SW480 (cell line): Measurements from ENCODE around the gene PCMTD2.

ENCODE experiments used
- DNase-seq: peaks from one replicate; pipeline ENCODE4 v3.0.0-alpha.2; 2016; ENCODE audit warnings: low spot score

The PCMTD2 gene

DNA sequence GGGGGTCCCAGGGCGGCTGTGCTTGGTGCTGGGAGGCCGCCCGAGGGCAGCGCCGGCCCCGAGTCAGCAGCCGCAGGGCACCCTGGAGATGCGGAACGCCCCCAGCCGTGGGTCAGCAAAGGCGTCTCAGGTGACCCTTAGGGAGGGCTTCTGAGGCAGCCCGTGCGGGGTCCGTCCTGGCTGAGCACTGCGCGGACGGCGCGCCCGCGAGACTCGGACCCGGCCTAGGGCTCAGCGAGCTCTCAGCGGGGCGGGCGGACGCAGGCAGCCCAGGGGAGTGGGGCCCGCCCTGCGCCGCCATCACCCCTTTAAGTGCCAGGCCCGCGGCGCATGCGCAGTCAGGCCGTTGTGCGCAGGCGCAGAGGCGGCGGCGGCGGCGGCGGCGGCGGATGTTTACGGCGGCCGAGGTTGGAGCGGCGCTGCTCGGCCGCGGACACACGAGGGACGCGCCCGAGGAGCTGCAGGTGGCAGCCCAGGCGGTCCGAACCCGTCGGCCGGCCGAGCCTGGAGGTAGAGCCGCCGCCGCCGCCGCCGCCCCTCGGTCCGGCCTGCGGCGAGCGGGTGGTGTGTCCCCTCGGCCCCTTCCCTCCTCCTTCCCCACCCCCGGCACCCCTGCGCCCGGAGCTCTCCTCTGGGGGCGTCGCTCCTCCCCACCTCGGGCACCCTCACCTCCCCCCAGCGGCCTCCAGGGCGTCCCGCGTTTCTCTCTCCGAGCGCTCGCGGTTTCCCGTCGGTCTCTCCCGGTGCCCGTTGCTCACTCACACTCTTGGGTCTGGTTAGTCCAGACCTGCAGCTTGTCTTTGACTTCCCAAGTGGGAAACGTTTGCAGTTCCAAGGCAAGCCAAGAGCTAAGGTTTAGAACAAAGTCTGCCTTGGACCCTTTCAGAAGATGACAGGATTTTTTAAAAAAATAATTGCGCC is at the start of gene PCMTD2:
TSS of gene PCMTD2 (plus strand) at position 388 of the 921 bp plus-strand sequence. CDS start 4,218 bp downstream, outside the sequence.
- peak; percentile 90 for DNase-seq

DNA sequence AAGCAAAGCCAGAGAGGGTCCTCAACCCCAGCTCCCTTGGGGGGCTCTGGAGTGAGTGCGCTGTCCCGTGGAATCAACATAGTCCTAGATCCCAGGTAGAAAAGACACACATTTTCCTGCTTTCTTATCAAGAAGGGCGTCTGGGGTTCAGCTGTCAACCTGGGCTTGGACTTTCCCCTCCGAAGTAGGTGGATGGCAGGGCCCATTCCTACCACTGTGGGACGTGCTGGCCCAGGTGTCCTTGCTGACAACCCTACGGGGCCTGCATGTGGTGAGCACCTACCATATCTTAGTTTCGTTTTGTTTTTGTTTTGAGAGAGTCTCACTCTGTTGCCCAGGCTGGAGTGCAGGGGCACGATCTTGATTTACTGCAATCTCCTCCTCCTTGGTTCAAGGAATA is 48.9 kb upstream of the PCMTD2 start:
- no peak for DNase-seq

DNA sequence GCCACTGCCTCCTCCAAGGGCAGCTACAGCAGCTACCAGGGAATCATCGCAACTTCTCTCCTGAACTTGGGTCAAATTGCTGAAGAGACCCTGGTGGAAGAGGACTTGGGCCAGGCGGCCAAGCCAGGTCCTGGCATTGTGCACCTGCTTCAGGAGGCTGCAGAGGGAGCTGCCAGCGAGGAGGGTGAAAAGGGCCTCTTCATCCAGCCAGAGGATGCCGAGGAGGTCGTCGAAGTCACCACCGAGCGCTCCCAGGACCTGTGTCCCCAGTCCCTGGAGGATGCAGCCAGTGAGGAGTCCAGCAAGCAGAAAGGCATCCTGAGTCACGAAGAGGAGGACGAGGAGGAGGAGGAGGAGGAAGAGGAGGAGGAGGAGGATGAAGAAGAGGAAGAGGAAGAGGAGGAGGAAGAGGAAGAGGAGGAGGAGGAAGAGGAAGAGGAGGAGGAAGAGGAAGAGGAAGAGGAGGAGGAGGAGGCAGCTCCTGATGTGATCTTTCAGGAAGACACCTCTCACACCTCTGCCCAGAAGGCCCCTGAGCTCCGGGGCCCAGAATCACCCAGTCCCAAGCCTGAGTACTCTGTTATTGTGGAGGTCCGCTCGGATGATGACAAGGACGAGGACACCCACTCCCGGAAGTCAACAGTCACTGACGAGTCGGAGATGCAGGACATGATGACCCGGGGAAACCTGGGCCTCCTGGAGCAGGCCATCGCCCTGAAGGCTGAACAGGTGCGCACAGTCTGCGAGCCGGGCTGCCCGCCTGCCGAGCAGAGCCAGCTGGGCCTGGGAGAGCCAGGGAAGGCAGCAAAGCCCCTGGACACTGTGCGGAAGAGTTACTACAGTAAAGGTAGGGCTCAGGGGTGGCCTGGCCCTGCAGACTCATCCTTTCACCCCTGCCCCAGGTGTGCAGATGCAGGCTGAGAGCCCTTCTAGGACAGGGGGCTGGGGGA is 47.6 kb upstream of the PCMTD2 start:
- DNase-seq = no peak

DNA sequence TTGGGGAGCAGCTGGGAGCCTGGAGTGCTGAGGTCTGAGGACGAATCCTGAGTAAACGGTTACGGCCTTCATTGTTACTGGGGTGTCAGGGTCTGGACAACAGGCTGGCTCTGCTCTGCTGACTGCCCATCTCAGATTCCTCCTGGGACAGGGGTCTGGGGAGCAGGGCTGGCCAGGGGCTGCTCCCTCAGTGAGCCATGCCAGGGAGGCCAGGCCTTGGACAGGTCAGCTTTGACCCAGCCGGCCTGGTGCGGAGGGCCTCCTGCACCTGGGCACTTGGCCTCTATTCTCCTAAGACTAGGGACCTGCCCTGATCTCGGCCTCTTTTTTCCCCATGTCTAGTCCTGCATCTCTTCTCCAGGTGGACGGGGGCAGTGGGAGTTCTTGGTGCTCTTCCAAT is 46.4 kb upstream of the PCMTD2 start:
- no peak for DNase-seq

DNA sequence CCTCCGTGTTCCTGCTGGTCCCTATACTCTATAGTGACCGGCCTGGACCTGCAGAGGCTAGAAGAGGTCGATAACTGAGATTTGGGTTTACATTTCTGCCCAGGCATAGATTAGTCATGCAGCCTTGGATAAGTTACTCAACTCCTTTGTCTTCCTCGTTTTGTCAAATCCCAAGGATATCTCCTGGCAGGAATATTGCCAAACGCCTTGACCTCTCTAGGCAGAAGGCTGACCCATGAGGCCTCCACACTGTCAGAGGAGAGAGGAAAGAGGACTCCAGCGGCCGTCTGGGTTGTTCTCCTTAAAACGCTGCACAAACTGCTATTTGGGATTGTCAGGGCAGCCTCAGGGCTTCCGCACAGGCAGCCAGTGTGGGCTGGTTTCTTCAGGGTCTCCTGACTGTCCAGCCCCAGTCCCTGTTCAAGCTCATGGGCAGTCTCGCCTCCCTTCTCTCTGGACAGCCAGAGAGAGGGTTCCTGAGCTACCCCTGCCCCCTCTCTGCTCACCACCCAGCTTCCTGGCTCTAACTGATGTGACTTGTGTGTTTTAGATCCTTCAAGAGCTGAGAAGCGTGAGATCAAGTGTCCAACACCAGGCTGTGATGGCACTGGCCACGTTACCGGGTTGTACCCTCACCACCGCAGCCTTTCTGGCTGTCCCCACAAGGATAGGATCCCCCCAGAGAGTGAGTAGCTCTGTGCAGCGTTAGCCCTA is 44.7 kb upstream of the PCMTD2 start:
- DNase-seq = no peak

DNA sequence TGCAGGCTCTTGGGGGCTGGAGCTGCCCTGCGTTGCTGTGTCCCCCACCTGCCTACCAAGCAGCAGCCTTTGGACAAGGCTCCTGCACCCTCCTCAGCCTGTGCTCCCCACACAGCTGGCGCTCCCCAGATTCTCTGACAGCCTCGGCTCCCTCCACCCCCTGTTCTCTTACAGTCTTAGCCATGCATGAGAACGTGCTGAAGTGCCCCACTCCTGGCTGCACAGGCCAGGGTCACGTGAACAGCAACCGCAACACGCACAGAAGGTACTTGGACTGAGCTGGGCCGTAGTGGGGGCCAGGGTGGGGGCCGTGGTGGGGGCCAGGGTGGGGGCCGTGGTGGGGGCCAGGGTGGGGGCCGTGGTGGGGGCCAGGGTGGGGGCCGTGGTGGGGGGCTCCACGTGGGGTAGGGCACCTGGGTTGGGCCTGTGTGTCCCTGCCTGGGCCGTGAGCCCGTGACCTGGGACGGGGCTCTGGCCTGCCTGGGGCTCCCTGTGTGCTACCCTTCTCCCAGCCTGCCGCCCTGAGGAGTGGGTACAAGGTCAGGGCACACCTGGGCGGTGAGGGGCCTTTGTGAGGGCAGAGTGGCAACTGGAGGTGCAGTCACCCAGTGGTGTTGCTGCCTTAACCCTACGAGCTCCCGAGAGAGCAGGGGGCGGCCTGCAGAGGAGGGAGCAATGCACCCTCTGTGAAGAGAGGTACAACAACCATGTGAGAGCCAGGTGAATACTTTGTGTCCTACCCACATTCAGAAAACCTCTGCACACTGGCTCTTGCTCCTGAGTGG is 43.5 kb upstream of the PCMTD2 start:
- DNase-seq = no peak

DNA sequence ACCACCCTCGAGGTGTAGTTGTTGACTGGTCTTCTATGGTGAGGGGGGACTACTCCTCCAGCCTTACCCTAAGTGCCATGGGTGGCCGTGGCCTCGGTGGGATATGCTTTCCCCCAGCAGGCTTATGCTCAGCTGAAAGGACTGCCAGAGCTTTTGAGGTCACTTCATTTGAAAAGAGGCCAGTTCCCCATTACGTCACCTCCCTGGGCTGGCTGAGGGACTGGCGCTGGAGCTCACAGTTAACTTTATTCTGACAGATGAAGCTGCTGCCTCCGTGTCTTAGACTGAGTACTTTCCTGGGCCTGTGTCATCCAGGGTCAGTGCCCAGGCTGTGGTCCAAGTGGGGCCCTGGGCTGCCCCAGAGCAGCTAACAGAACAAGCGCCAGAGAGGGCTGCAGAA is 42.8 kb upstream of the PCMTD2 start:
- no peak for DNase-seq

DNA sequence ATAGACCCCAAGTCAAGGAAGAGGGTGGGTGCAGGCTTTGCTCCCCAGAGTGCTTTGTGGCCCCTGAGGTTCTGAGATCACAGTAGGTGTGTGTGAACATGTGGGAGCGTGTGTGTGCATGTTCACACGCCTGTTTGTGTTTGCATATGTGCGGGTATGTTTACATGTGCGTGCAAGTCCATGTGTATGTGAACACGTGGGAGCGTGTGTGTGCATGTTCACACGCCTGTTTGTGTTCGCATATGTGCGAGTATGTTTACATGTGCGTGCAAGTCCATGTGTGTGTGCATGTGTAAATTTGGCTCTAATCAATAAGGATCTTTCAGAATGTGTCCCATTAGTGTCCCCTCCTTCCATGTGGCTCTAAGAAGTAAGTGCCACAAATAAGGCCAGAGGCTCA is 41.4 kb upstream of the PCMTD2 start:
- DNase-seq = no peak

DNA sequence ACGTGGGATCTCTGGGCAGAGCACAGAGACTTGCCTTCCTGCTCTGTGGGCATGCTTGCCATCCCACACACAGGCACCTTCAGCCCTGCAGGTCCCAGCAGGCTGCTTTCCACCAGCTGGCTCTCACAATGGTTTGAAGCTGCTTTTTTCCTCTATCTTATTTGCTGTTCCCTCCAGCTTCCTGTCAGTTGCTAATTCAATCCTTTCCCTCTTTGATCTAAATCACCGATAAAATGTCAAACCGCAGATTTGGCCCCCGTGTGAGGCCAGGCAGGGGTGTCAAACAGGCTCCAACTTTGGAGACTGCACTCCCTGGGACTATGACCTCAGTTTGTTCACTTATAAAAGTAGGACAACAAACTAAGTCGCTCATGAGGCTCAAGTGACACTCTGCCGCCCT is 40.6 kb upstream of the PCMTD2 start:
- DNase-seq = peak; percentile 68

DNA sequence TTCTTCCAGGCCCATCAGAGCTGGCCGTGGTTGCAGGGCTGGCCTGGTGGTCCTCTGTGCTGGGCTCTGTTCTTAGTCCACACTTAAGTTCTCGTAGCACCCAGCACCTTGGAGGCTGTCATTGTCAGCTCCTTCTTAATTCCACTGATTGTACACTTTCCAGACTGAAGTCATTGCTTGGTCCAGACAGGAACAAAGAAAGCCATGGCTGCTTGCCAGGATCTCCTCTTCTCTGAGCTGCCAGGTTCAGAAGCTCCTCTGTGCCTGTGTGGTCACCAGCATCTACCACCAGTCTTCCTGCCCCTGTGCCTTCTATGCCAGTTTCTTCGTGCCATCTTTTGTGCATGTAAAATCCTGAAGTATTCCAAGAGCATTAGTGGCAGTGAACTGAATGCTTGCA is 39.5 kb upstream of the PCMTD2 start:
- DNase-seq = no peak

DNA sequence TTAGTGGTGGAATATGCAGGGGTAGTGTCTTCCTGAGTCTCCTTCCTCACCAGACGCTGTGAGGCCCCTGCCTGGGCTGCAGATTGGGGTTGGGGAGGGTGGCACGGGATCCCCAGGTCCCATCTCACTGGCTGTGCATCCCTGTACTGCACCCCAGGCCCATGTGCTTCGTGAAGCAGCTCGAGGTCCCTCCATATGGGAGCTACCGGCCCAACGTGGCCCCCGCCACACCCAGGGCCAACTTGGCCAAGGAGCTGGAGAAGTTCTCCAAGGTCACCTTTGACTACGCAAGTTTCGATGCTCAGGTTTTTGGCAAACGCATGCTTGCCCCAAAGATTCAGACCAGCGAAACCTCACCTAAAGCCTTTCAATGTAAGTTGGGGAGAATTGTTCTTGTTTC is 38.6 kb upstream of the PCMTD2 start:
- no peak for DNase-seq

DNA sequence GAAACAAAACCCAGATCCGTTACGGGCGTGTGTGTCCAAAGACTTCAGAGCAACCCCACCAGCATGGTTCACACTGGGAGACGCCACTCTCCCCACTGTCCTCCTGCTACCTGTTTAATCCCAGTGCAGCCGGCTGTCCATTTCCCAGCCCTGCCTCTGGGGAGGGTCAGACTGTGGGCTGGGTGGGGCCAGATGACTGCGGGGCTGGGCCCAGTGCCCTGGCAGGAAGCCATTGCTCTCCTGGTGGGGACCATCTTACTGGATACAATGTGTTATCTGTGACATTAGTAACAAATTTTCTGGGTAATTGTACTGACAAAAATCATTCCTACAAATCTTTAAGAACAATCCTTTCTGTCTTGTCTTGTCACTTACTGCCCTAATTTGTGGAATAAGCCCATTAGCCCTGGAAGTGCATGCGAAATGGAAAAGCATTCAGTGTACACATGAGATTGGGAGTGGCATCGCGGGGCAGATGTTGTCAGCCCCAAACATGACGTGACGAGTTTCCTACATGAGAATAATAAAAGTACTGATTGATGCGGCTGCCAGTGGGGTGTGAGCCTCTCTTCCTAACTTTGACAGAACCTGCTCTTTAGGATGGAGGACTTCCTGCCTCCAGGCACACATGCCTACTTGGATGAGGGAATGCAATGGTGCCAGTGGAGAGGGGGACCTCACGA is 37.9 kb upstream of the PCMTD2 start:
- DNase-seq = peak; percentile 66

DNA sequence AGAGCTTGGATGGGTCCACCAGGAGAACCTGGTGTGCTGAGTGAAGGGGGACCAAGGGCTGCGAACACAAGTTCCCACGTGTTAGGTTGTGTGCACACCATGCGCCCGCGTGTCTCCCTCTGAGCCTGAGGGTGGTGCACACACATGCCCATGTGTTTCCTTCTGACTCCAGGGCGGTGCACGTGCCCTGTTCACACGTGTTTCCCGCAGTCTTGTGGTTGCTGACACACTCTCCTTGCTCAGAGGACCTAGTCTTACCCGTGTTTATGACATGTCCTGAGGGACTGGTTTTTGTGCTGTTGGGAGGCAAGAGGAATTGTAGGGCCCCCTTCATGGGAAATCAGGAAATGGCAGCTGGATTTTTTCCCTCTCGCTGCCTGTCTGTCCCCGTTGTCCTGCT is 36.3 kb upstream of the PCMTD2 start:
- DNase-seq = no peak

DNA sequence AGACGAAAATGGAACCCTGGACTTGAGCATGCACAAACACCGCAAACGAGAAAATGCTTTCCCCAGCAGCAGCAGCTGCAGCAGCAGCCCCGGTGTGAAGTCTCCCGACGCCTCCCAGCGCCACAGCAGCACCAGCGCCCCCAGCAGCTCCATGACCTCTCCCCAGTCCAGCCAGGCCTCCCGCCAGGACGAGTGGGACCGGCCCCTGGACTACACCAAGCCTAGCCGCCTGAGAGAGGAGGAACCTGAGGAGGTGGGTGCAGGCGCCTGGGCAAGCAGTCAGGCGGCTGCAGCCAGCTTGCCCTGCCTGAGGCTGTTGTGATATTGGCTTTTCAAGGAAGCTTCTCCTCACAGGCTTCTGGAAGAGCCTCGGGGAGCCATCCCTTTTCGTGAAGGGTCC is 35.8 kb upstream of the PCMTD2 start:
- DNase-seq = no peak

DNA sequence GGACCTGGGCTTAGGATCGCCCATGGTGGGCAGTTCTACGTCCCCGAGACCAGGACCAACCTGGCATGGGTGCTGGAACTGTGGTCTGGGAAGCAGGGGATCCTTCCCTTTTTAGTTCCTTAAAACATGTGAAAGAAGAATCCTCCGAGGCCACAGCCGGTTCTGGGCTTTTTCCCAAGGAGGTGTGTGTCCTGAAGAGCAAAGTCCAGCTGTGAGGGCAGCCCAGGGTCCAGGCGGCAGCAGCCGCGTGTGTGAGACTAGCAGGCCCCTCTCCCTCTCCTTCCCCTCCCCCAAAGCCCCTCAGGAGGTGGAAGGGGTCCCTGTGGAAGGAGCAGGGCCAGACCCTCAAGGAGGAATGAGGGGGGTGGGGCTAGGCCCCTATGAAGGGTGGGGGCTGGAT is 35.1 kb upstream of the PCMTD2 start:
- DNase-seq = no peak

DNA sequence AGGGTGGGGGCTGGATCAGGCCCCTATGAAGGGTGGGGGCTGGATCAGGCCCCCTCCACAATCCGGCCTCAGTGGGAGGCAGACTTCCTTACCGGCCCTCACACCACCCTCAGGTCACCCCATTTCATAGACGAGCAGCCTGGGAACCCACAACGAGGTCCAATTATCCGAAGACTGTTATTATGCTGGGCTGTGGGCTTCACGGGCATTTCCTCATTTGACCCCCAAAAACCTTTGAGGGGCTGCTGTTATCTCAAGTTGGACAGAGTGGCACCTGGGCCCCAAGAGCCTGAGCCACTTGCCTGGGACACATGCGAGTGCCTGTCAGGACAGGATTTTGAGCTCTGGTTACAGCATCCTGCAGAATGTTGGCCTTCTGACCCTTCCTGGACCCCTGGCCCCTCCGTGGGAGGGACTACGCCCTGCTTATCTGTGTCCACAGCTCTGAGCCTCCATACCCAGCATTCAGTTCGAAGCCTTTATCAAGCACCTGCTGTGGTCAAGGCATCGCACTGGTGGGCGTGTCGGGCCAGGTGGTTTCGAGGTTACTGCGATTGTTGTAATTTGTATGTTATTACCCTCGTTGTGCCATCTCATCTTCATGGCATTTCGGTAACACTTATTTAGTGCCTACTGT is 34.5 kb upstream of the PCMTD2 start:
- DNase-seq = peak; percentile 95

DNA sequence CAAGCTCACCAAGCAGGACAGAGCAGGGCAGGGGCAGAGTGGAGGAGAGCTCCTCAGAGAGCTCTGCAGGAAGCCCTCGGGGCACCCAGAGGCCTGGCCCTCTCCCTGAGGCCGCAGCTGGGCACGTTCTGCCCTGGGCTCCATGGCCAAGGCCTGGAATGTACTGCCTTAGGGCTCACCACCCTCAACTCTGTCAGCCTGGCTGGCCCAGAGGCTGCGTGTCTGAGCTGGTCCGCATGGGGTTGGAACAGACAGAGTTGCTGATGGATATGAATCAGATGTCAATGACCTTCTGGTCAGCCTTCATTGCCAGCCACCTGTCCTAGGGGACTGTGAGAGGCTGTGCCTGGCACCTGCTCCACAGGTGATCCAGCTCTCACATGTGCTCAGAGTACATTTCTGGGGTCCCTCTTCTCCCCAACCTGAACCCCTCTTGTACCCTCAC is 33.2 kb upstream of the PCMTD2 start:
- DNase-seq = peak; percentile 72

DNA sequence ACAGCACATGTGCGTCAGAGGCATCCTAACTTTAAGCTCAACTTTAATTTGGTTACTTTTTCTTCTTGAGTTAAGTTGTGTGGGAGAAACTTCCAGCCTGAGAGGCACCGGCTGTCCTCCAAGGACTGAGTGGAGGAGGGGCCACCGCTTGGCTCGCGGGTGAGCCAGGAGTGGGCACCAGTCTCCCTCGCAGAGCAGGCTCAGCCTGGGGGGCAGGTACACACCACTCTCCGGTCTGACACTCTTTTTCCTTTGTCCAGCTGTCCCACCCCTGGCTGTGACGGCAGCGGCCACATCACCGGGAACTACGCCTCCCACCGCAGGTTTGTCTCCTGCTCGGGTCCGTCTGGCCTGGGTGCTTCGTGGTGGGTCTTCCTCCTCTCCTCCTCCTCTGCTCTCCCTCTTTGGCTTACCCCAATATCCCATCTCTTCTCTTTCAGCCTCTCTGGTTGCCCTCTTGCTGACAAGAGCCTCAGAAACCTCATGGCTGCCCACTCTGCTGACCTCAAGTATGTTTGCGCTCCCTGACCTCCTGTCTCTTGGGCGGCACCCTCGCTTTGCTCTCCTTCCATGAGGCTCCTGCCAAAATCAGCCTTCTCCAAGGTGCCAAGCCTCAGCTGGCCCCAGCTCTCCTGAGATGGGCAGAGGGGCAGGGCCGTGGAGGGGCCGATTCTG is 32.6 kb upstream of the PCMTD2 start:
- peak; percentile 82 for DNase-seq

DNA sequence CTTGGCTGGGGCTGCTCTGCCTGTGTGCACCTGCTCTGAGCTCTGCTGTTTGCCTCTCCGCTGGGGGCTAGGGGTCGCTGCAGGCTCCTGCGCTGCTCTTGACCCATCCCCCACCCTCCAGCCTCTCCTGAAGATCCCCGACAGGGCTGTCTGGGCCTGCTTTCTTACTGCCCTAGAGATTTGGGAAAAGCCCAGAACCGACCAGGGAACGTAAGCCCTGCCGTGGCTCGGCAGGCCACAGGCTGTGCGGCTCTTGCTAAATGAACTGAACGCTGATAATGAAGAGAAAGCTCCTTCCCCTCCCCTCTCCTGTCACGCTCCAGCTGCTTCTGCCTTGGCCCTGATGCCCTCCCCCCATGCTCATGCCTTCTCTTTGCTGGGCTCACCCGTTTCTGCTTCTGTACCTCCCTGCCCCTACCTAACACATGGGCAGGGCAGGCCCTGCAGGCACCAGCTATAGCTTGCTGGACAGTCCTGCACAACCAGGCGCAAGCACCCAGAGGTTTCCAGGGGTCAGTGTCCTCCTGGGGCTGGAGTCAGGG is 32.0 kb upstream of the PCMTD2 start:
- peak; percentile 94 for DNase-seq
